Measurements from ENCODE around the gene DEFB126. TPM values are rescaled to one million over a fixed set of nuclear protein-coding genes. Genes with fewer than 3 reads are reported as not detected.

DEFB126 gene
- total and polyA plus RNA-seq, 11 donors: not detected

GRCh38 chr20:164618-165017, 22.2 kb downstream of the DEFB126 start:
- 34 to 51% (median 38%) methylated on average over 3 of the region's 3 CpGs for WGBS, 4 donors
- intact Hi-C loops (cut with DNase I): no loop called here

GRCh38 chr20:168876-169275, 26.5 kb downstream of the DEFB126 start:
- TF ChIP-seq CTCF (IDR thresholded peaks at IDR 0.05): no peak
- no peak for TF ChIP-seq POLR2A (IDR thresholded peaks at IDR 0.05)
- no peaks in the 10 kb centered on the region for H3K36me3 ChIP-seq
- no peak for DNase-seq
- no peak overlapping the region for H3K4me3 ChIP-seq
- 70 to 92% (median 80%) methylated on average over 2 of the region's 2 CpGs for WGBS, 4 donors
- H3K9me3 ChIP-seq: no peaks in the 10 kb centered on the region
- no peak for ATAC-seq
- intact Hi-C loops (cut with DNase I): no loop called here
- no peaks in the 10 kb centered on the region for H3K4me1 ChIP-seq
- H3K27me3 ChIP-seq: peaks cover 0 to 8% (median 0%) of the 10 kb centered on the region in 9 donors
- no peak overlapping the region for H3K27ac ChIP-seq

More at GRCh38 chr20:164618-165017, 22.2 kb downstream of the DEFB126 start:
- Histone ChIP-seq H3K4me3 (no peak overlapping the region), H3K27ac (no peak overlapping the region), H3K27me3 (peaks cover 0 to 4% (median 0%) of the 10 kb centered on the region in 9 donors), H3K9me3 (no peaks in the 10 kb centered on the region), H3K4me1 (no peaks in the 10 kb centered on the region), H3K36me3 (no peaks in the 10 kb centered on the region)
- no peak for ATAC-seq
- TF ChIP-seq CTCF (IDR thresholded peaks at IDR 0.05): no peak
- TF ChIP-seq POLR2A (IDR thresholded peaks at IDR 0.05): no peak
- no peak for DNase-seq

- H3K27ac ChIP-seq: no peak overlapping the region
- no peak overlapping the region for H3K4me3 ChIP-seq
- peaks cover 0 to 15% (median 4%) of the 10 kb centered on the region in 9 donors for H3K27me3 ChIP-seq
- intact Hi-C loops (cut with DNase I): no loop called here
- no peak for ATAC-seq
- H3K4me1 ChIP-seq: no peaks in the 10 kb centered on the region
- peaks cover 0 to 17% (median 6%) of the 10 kb centered on the region in 12 donors for H3K9me3 ChIP-seq
- no peak for DNase-seq
- H3K36me3 ChIP-seq: no peaks in the 10 kb centered on the region
- TF ChIP-seq POLR2A (IDR thresholded peaks at IDR 0.05) (no peak), CTCF (IDR thresholded peaks at IDR 0.05) (no peak)
- WGBS, 4 donors: 44 to 55% (median 48%) methylated on average over 2 of the region's 2 CpGs
Observed at GRCh38 chr20:184288-184687, 41.9 kb downstream of the DEFB126 start.

GRCh38 chr20:187733-188132, 45.3 kb downstream of the DEFB126 start:
- DNase-seq: no peak
- no peak for TF ChIP-seq CTCF (IDR thresholded peaks at IDR 0.05)
- no peak for TF ChIP-seq POLR2A (IDR thresholded peaks at IDR 0.05)
- no peak for ATAC-seq
- Histone ChIP-seq H3K4me1 (no peaks in the 10 kb centered on the region), H3K27me3 (no peaks in the 10 kb centered on the region), H3K36me3 (no peaks in the 10 kb centered on the region), H3K4me3 (no peak overlapping the region), H3K27ac (no peak overlapping the region), H3K9me3 (peaks cover 0 to 17% (median 6%) of the 10 kb centered on the region in 12 donors)
- 49 to 57% (median 54%) methylated on average over 2 of the region's 2 CpGs for WGBS, 4 donors
- intact Hi-C loops (cut with DNase I): no loop called here
